ENCODE measurements around the gene CUL4B. TPM values are rescaled to one million over a fixed set of nuclear protein-coding genes. Genes with fewer than 3 reads are reported as not detected.

The CUL4B gene
- total and polyA plus RNA-seq, 2 experiments from 2014 or later: 12.7 to 42.9 TPM

GRCh38 chrX:120604361-120604782, 43.6 kb upstream of the CUL4B start:
- Histone ChIP-seq H4K20me1 (replicated peaks; ENCODE audit: insufficient read depth) (no peaks in the 10 kb centered on the region), H3K27me3 (ENCODE audit: insufficient read depth) (no peaks in the 10 kb centered on the region), H2AFZ (no peak overlapping the region), H3K4me3 (peak overlapping the region; percentile 79), H3K79me2 (replicated peaks; ENCODE audit: insufficient read depth) (peaks cover 19% of the 10 kb centered on the region), H3K27ac (ENCODE audit: low read depth) (peak overlapping the region; percentile 77), H3K4me2 (peak overlapping the region; percentile 89), H3K9me2 (ENCODE audit: insufficient read depth) (no peaks in the 10 kb centered on the region), H3K4me1 (ENCODE audit: insufficient read depth) (no peaks in the 10 kb centered on the region; the same call in 1 of the 2 replicates), H3F3A (replicated peaks; ENCODE audit: low read depth) (no peaks in the 10 kb centered on the region), H3K36me3 (ENCODE audit: insufficient read depth) (no peaks in the 10 kb centered on the region)
- DNase-seq (ENCODE audit: low spot score): no peak
- ATAC-seq: no peak; the same call in 2 of the 3 replicates
- no peak for TF ChIP-seq ZNF114 (CRISPR knock-in tag; IDR thresholded peaks at IDR 0.05)
- TF ChIP-seq ZNF331 (CRISPR knock-in tag; IDR thresholded peaks at IDR 0.05; ENCODE audit: low read depth): no peak
- TF ChIP-seq CTCF (conservative IDR thresholded peaks at IDR 0.05; ENCODE audit: low read depth in 2 of 2): no peak
- no peak for TF ChIP-seq JUNB (IDR thresholded peaks at IDR 0.05; ENCODE audit: unreplicated experiment)
- no peak for TF ChIP-seq EZH2 (IDR thresholded peaks at IDR 0.05; ENCODE audit: low read depth, unreplicated experiment)
- TF ChIP-seq REST (IDR thresholded peaks at IDR 0.05; ENCODE audit: unreplicated experiment): no peak
- TF ChIP-seq ZNF462 (CRISPR knock-in tag; IDR thresholded peaks at IDR 0.05): no peak
- no peak for TF ChIP-seq NANOG (IDR thresholded peaks at IDR 0.05; ENCODE audit: borderline replicate concordance)
- no peak for TF ChIP-seq CREB1 (CRISPR knock-in tag; IDR thresholded peaks at IDR 0.05; ENCODE audit: low read depth)
- TF ChIP-seq POLR2AphosphoS5 (IDR thresholded peaks at IDR 0.05; ENCODE audit: low read depth): no peak
- no peak for TF ChIP-seq ETS1 (IDR thresholded peaks at IDR 0.05)
- no peak for TF ChIP-seq STAT1 (IDR thresholded peaks at IDR 0.05; ENCODE audit: unreplicated experiment)
- TF ChIP-seq EZH2phosphoT487 (IDR thresholded peaks at IDR 0.05; ENCODE audit: unreplicated experiment): no peak
- H3K9me3 Mint-ChIP-seq: no peaks in the 10 kb centered on the region
- peaks cover 5% of the 10 kb centered on the region; the same call in 1 of the 3 replicates for H3K4me1 Mint-ChIP-seq
- H3K36me3 Mint-ChIP-seq (ENCODE audit: low read depth): no peaks in the 10 kb centered on the region; the same call in 2 of the 3 replicates
- peak overlapping the region; percentile 98 for H3K27ac Mint-ChIP-seq
- peak overlapping the region; percentile 93 for H3K4me3 Mint-ChIP-seq
- no peaks in the 10 kb centered on the region for H3K27me3 Mint-ChIP-seq (ENCODE audit: insufficient read depth, low read depth, poor library complexity)

All from GM23338 (cell line).